Measurements from ENCODE around the gene FGFBP3.

FGFBP3 gene, protein sequence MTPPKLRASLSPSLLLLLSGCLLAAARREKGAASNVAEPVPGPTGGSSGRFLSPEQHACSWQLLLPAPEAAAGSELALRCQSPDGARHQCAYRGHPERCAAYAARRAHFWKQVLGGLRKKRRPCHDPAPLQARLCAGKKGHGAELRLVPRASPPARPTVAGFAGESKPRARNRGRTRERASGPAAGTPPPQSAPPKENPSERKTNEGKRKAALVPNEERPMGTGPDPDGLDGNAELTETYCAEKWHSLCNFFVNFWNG

DNA sequence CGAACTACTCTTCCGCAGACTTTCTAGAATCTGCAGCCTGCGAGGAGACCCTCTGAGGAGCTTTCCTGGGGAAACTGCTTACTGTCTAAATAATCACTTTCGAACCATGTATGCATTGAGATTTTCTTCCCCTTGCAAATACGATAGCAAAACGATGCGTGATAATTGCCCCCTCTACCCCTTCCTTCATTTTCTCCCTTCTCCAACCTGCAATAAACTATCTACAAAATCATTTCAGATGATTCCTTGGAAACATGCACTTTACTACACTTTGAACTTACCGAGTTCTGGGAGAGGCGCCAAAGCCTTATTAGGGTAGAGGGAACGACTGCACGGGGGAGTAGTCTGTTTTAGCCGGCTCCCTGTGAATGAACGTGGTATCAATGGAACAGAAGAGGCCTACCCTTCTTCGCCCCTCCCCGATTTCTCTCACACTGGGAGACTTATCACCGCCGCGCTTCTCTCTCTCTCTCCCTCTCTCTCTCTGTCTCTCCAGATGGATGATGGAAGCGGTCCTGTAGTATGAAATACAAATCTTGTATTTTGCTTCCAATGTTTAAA is at the start of gene FGFBP3:
FGFBP3 (minus strand) TSS at position 370 of the 561 bp plus-strand sequence. CDS start 517 bp downstream, outside the sequence.
- DNase-seq (ENCODE audit: low read depth): no peak

DNA sequence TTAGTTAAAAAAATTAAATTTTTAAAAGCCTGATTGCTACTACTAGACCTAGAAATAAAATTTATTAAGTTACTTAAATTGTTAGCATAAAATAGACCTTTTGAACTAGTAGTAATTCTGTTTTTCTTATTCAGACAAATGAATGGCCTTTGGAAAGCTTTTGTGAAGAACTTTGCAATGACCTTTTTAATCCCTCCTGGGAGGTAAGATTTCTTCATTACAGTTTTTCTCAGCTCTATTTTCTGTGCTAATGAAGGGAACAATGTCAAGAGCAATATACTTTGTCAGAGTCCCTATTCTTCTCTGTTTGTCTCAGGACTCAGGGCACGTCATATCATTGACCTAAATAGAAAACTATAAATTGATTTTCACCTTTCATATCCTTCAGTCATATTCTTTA is 47.8 kb upstream of the FGFBP3 start:
- DNase-seq (ENCODE audit: low read depth): no peak

DNA sequence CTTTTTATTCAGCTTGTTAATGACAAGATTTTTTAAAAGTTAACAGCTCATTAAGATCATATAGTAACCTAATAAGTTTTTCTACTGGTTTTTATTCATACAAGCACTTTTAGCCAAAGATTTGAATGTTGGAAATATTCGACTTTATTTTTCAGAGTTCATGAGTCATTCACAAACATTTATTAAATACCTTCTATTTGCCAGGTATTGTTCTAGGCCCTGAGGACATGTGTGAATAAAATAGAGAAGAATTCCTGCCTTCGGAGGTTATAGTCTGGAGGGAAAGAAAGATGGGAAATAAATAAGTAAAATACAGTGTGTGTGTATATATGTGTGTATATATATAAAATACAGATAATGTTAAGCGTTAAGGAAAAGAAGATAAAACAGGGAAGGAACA is 45.8 kb upstream of the FGFBP3 start:
- DNase-seq (ENCODE audit: low read depth): no peak

DNA sequence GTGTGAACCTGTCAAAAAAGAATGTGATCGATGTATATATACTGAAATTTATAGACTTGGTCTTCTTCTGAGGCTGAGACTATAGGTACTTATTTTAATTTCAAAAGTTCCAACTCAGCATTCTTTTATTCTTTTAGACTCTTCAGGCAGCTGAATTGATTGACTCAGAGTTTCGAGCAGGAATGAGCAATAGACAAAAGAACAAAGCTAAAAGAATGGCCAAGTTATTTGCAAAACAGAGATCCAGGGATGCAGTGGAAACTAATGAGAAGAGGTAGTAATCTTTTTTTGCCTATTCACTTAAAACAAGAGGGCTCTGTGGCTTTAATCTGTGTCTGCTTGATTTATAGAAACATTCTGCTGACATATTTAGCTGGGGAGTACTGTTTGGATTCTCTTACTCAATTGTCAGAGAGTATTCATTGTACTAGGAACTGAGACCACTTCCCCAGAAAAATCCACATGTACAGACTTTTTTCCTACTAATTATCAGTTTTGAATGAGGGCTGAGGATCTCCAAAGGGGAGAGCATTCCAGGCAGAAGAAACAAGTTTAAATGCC is 44.4 kb upstream of the FGFBP3 start:
- DNase-seq (ENCODE audit: low read depth): no peak

DNA sequence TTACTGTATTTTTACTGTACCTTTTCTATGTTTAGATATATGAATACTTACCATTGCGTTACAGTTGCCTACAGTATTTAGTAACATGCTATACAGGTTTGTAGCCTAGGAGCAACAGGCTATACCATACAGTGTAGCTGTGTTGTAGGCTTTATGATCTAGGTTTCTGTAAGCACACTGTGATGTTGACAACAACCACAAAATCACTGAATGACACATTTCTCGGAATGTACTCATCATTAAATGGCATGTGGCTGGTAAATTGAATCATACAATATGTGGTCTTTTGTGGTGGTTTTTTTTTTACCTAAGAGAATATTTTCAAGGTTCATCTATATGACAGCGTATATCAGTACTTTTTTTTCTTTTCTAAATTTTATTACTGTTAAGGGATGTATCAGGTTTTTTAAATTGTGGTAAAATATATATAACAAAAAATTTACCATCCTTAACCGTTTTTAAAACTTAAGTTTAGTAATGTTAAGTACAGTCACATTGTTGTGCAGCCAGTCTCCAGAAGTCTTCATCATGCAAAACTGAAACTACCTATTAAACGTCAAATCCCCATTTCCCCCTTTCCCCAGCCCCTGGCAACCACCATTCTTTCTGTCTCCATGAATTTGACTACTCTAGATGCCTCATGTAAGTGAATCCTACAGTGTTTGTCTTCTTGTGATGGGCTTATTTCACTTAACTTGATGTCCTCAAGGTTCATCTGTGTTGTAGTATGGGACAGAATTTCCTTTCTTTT is 35.8 kb upstream of the FGFBP3 start:
- DNase-seq (ENCODE audit: low read depth): no peak

DNA sequence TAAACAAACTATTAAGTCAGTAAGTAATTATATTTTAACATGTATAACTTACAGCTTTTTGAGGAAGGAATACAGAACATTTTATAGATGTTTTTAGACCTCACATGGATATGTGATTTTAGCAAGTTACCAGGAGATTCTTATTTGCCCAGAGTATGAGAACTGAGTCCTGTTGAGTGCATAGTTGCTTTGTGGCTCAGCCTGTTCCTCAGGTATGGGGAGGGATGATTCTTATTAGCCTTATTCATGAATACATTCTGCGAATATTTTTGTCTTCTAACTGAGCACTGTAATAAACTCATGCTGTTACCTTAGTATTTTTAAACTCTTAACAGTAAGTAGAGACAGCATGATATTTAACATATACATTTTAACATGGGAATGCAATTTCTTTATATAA is 32.1 kb upstream of the FGFBP3 start:
- no peak for DNase-seq (ENCODE audit: low read depth)

DNA sequence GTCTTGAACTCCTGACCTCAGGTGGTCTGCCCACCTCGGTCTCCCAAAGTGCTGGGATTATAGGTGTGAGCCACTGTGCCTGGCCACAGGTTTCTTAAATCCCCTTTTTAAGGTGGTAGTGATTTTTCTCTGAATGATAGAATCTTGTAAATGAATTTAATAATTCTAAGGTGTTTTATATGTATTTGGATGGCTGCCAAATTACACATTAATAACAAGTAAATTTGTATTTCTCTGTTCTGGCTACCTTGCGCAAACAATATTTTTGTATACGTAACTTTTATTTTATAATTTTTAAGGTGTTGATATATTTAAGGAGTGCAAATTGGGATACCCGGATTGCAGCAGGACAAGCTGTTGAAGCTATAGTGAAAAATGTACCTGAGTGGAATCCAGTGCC is 30.4 kb upstream of the FGFBP3 start:
- no peak for DNase-seq (ENCODE audit: low read depth)

DNA sequence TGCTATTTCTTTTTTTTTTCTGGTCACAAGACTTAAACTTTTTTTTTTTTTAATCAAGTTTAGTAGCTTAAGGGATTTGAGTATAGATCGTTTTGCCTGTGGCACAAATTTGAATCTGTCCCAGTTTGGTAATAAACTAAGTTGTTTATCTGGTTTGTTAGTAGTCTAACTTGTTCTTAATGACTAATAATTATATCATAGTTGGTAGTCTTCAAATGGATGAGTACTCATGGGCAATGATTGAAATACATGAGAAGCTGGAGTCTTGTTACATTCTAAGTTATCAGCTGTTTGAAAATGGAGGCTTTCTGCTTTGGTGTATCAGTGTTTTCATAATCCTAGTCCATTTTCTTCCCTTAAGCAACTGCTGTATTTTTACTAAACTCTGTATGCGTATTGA is 26.6 kb upstream of the FGFBP3 start:
- no peak for DNase-seq (ENCODE audit: low read depth)

DNA sequence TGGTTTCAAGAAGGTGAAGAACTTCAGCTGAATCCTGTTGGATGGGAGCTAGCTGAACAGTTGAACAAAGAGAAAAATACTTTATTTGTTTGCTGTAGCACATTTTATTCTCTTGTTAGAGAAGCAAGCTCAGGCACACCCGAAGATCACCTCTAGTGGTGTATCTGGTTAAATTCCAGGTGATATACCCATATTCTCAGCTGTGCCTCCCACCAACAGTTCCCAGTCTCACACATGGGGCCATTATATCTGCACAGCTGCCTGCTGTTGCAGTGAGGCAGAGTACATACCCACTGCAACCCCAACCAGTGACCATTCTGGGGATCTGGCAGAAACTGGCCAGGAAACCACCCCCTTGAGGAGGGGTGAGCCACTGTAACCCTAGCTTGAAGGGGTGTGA is 23.5 kb upstream of the FGFBP3 start:
- no peak for DNase-seq (ENCODE audit: low read depth)

DNA sequence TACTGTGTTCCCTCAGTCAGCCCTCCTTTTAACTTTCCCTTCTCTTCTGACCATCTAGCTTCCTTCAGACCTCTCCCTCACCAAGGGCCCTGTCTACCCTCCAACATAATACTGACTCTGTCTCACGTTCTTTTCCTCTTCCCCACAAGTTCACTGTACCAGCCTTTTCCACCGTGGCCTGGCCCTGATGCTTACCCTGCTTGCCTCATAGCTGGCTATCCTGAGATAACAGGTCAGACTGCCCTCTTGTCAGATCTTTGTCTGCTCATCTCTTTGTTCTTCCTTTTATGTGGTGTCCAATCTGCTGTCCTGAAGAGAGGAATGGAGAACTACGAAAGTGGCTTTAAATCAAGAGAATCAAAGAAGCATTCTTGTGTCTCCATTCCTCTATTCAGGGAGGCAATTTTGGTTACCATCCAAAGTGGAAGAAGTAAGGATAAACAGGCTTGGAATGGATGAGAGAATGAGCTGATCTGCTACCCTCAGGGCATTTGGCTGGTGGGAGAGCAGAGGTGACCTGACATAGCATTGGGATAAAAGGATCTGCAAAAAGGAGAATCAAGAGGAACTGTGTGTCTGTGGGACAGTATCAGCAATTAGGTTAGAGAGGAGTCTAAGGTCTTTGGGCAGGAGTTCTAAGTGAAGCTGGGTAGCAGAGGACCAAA is 22.4 kb upstream of the FGFBP3 start:
- no peak for DNase-seq (ENCODE audit: low read depth)

DNA sequence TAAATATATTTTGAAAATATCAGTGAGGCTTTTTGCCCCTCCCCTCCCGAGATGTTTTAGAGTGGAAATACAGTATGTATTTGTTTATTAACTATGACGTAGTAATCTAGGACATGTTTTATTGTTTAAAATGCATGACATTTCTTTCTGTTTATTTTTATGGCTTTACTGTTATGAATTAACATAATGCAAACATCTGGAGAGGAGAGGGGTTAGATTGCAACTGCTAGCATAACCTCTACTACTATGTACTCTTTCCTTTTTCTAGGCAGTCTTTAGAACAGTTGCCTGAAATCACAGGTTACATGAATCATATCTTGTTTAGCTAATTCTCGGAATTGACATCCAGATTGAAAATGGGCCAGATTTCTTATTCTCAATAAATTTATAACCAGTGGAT is 21.7 kb upstream of the FGFBP3 start:
- DNase-seq (ENCODE audit: low read depth): no peak

DNA sequence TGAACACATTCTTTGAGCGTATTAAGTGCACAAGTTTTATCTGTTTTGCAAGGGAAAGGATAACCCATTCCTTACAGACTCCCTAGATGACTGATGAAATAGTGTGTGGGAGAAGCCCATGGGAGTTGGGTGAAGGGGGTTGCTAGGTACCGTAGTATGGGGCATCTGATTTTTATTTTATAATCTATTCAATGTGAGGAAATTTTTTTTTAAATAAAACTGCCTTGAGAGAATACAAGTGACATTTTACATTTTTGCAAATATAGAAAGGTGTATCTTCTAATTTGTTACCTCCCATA is 15.7 kb upstream of the FGFBP3 start:
- DNase-seq (ENCODE audit: low read depth): no peak

DNA sequence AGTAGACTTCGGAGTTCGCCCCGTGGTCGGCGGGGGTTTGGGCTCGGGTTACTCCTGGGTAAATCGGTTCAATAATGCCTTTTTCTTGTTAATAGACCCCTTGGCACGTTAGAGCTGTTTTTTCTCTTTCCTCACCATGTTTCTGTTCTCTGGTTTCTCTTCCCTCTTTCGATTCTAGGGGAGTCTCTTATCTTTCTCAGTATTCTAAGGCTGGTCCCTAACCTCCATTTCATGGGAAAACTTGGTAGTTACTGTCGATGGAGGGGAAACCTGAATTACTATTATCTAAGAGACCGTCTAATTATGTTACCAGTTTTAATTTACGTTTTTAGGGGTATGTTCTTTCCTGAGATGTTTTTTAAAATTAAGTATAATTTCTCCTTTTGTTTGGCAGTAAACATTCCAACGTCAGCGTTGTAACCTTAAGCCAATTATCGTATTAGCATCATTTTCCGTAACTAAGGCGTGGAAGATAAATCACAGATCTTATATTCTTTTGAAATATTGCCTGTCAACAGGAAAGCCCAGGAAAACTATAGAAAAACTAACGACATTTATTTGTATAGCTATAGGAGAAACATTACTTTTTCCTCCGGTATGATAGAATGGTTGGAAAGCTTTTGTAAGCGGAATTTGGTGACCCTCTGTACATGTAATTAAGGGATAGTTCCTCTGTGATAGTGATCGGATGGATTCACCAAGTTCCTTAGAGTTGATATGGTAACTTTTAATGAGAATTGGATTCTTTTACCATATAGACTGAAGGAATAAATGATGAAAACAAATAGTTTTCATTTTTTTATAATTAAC is 15.1 kb upstream of the FGFBP3 start:
- DNase-seq (ENCODE audit: low read depth): no peak

DNA sequence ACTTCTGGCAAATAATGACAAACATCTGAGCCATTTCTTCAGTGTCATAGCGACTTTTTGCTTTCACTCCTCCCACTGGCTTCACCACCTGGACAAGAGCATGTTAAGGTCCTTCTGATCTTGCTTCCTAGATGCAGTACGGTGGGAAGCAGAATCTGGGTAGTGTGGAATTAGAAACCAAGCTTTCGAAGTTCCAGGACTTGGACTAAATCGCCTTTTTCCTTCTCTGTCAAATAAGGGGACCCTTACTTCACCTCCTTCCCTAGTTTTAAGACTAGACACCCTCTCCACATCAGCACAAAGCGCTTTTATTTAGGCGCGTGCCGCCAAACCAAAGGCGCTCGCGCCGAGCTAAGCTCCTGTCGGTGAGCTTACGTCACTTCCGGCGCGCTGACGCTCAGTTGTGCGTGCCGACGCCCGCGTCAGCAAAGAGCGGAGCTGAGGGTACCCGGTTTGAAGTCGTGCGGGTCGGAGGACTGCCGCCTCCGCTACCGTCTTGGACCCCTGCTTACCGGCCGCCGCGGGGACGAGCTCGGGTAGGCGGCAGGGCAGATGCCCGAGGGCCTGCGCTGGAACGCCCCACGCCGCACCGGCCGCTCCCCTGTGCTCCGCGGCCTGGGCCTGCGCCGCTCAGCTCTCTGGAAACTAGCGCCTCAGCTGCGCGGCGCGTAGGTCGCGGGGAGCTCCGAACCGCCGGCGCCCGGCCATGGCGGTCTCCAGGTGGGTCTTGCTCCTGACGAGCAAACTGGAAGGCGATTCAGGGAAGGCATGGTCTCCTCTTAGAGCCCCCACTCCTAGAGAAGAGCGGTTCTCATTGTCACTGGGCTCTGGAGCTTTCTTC is 14.3 kb upstream of the FGFBP3 start, which contains the start of gene BTAF1:
BTAF1 (plus strand) TSS at position 400 of the 841 bp plus-strand sequence; CDS start at position 707, 307 bp downstream.
- DNase-seq (ENCODE audit: low read depth): peak; percentile 86

DNA sequence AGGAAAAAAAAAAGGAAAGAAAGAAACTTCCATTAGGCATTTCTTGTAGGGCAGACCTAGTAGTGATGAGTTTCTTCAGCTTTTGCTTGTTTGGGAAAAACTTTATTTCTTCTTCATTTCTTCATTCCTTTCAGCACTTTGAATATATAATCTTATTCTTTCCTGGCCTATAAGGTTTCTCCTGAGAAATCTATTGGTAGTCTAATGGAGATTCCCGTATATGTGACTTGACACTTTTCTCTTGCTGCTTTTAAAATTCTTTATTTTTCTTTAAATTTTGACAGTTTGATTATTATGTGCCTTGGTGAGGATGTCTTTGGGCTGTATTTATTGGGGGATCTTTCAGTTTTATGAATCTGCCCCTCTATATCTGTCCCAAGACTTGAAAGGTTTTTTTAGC is 10.4 kb upstream of the FGFBP3 start:
- no peak for DNase-seq (ENCODE audit: low read depth)

DNA sequence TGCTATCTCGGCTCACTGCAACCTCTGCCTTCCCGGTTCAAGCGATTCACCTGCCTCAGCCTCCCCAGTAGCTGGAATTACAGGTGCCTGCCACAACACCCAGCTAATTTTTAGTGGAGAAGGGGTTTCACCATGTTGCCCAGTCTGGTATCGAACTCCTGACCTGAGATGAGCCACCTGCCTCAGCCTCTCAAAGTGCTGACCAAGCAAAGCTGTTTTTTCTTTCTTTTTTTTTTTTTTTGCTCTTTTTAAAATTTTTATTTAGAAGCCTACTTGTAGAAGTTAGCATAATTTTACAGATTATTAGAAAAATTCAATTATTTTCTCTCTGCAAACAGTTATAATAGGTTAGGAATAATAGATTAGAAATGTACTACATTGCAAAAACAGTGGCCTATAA is 1.2 kb upstream of the FGFBP3 start:
- DNase-seq (ENCODE audit: low read depth): no peak

DNA sequence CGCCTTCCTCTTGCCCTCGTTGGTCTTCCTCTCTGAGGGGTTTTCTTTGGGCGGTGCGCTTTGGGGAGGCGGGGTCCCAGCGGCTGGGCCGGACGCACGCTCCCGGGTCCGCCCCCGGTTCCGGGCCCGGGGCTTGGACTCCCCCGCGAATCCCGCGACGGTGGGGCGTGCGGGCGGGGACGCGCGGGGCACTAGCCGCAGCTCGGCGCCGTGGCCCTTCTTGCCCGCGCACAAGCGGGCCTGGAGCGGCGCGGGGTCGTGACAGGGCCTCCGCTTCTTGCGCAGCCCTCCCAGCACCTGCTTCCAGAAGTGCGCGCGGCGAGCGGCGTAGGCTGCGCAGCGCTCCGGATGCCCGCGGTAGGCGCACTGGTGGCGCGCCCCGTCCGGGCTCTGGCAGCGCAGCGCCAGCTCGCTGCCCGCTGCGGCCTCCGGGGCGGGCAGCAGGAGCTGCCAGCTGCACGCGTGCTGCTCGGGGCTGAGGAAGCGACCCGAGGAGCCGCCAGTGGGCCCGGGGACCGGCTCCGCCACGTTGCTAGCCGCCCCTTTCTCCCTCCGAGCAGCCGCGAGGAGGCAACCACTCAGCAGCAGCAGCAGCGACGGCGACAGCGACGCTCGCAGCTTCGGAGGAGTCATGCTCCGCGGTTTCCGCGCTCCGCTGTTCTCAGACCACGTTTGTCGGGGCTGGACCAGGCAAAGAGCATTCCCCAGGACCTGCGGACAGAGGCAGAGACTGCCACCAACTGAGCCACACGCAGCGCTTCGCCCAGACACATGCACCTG is 759 bp downstream of the FGFBP3 start:
- peak; percentile 57 for DNase-seq (ENCODE audit: low read depth)

DNA sequence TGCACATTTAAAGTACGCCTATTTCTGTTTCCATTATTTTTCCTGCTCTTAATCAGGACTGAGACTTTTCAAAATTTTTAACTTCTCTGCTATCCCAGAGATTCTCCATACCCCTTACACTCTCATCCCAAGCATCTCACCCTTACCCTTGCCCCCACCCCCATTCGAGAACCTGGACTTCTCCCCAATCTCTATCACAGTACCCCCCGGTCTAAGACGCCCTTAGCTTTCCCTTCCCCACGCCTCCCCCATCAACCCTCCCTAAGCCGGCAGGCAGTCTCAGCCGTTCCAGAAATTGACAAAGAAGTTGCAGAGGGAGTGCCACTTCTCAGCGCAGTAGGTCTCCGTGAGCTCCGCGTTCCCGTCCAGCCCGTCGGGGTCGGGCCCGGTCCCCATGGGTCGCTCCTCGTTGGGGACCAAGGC is 1.4 kb downstream of the FGFBP3 start:
- no peak for DNase-seq (ENCODE audit: low read depth)

DNA sequence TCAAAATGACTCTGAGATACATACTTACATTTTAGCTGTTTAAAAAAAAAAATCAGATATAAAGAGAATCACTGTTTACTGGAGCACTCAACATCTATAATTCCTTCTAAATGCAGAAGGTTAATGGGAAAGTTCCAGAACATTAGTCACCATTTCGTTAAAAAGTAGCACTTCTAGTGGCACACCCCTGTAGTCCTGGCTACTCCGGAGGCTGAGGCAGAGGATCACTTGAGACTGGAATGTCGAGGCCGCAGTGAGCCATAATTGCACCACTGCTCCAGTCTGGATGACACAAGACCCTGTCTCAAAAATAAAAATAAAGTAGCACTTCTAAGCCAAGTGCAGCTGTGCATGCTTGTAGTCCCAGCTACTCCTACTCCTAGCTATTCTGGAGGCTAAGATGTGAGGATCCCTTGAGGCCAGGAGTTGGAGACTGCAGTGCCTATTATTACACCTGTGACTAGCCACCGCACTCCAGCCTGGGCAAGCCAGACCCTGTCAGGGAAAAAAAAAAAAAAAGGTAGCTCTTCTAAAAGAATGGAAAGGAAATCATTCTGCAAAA is 2.2 kb downstream of the FGFBP3 start:
- DNase-seq (ENCODE audit: low read depth): no peak

All from activated T-helper 9 cell treated with anti-CD3 and anti-CD28 coated beads, Interleukin-2, amount 50 U/mL, for 16 hours (primary cell).